Measurements from ENCODE around the gene DDX10. TPM values are rescaled to one million over a fixed set of nuclear protein-coding genes. Genes with fewer than 3 reads are reported as not detected.

The DDX10 gene
- polyA plus RNA-seq, 1 donor from 2014 or later: 15.9 TPM

GRCh38 chr11:108766596-108767173, 101.8 kb downstream of the DDX10 start:
- H3K9me2 ChIP-seq (ENCODE audit: insufficient read depth, low read length): no peaks in the 10 kb centered on the region
- H3K27ac ChIP-seq (ENCODE audit: low read length): no peak overlapping the region
- H3K9me3 ChIP-seq (ENCODE audit: low read length): no peaks in the 10 kb centered on the region
- no peak overlapping the region for H3K4me3 ChIP-seq (ENCODE audit: low read length)
- H4K20me1 ChIP-seq (ENCODE audit: insufficient read depth): no peaks in the 10 kb centered on the region
- no peaks in the 10 kb centered on the region for H3K36me3 ChIP-seq (ENCODE audit: insufficient read depth, low read length)
- H3K9ac ChIP-seq (ENCODE audit: low read length): no peak overlapping the region
- no peaks in the 10 kb centered on the region for H3F3A ChIP-seq (ENCODE audit: insufficient read depth, low read length, poor library complexity, severe bottlenecking)
- no peak overlapping the region for H3K4me2 ChIP-seq (ENCODE audit: low read length)
- no peak for TF ChIP-seq SMC3 (conservative IDR thresholded peaks at IDR 0.05; ENCODE audit: poor library complexity)
- no peak for TF ChIP-seq MXI1 (conservative IDR thresholded peaks at IDR 0.05; ENCODE audit: poor library complexity, severe bottlenecking)
- TF ChIP-seq TAF1 (IDR thresholded peaks at IDR 0.05; ENCODE audit: low read depth): no peak
- no peak for TF ChIP-seq POLR2AphosphoS5 (IDR thresholded peaks at IDR 0.05)
- TF ChIP-seq RAD21 (conservative IDR thresholded peaks at IDR 0.05): no peak
- TF ChIP-seq CTCF (IDR thresholded peaks at IDR 0.05; ENCODE audit: poor library complexity, severe bottlenecking): no peak
- TF ChIP-seq REST (IDR thresholded peaks at IDR 0.05; ENCODE audit: borderline replicate concordance): no peak
- TF ChIP-seq EZH2 (IDR thresholded peaks at IDR 0.05; ENCODE audit: borderline replicate concordance, insufficient read depth, low read length, poor library complexity, severe bottlenecking): no peak
- no peak for TF ChIP-seq EP300 (conservative IDR thresholded peaks at IDR 0.05; ENCODE audit: poor library complexity, severe bottlenecking)
- H2AFZ ChIP-seq (ENCODE audit: low read depth, low read length): no peak overlapping the region
- H3K27me3 ChIP-seq (ENCODE audit: insufficient read depth, low read depth, low read length): no peaks in the 10 kb centered on the region
- H3K79me2 ChIP-seq (replicated peaks; ENCODE audit: insufficient read depth, low read length): no peaks in the 10 kb centered on the region

- no peak overlapping the region for H3K9ac ChIP-seq (ENCODE audit: low read length)
- no peaks in the 10 kb centered on the region for H3K9me2 ChIP-seq (ENCODE audit: insufficient read depth, low read length)
- no peaks in the 10 kb centered on the region for H3K36me3 ChIP-seq (ENCODE audit: insufficient read depth, low read length)
- H3K27ac ChIP-seq (ENCODE audit: low read length): no peak overlapping the region
- H3K4me2 ChIP-seq (ENCODE audit: low read length): no peak overlapping the region
- no peak overlapping the region for H2AFZ ChIP-seq (ENCODE audit: low read depth, low read length)
- TF ChIP-seq RAD21 (conservative IDR thresholded peaks at IDR 0.05): no peak
- H4K20me1 ChIP-seq (ENCODE audit: insufficient read depth): no peaks in the 10 kb centered on the region
- no peak overlapping the region for H3K4me3 ChIP-seq (ENCODE audit: low read length)
- no peaks in the 10 kb centered on the region for H3F3A ChIP-seq (ENCODE audit: insufficient read depth, low read length, poor library complexity, severe bottlenecking)
- no peaks in the 10 kb centered on the region for H3K27me3 ChIP-seq (ENCODE audit: insufficient read depth, low read depth, low read length)
- no peaks in the 10 kb centered on the region for H3K79me2 ChIP-seq (replicated peaks; ENCODE audit: insufficient read depth, low read length)
- H3K9me3 ChIP-seq (ENCODE audit: low read length): no peaks in the 10 kb centered on the region
Measured at GRCh38 chr11:108768370-108768769, 103.5 kb downstream of the DDX10 start.

- Histone ChIP-seq H3K4me2 (ENCODE audit: low read length) (no peak overlapping the region), H3K27ac (ENCODE audit: low read length) (no peak overlapping the region), H3F3A (ENCODE audit: insufficient read depth, low read length, poor library complexity, severe bottlenecking) (no peaks in the 10 kb centered on the region), H3K36me3 (ENCODE audit: insufficient read depth, low read length) (no peaks in the 10 kb centered on the region), H3K9ac (ENCODE audit: low read length) (no peak overlapping the region), H3K27me3 (ENCODE audit: insufficient read depth, low read depth, low read length) (no peaks in the 10 kb centered on the region), H3K9me2 (ENCODE audit: insufficient read depth, low read length) (no peaks in the 10 kb centered on the region), H4K20me1 (ENCODE audit: insufficient read depth) (no peaks in the 10 kb centered on the region), H3K4me3 (ENCODE audit: low read length) (no peak overlapping the region), H3K9me3 (ENCODE audit: low read length) (no peaks in the 10 kb centered on the region), H2AFZ (ENCODE audit: low read depth, low read length) (no peak overlapping the region), H3K79me2 (replicated peaks; ENCODE audit: insufficient read depth, low read length) (no peaks in the 10 kb centered on the region)
- no peak for TF ChIP-seq SMC3 (conservative IDR thresholded peaks at IDR 0.05; ENCODE audit: poor library complexity)
- TF ChIP-seq RAD21 (conservative IDR thresholded peaks at IDR 0.05): no peak
- TF ChIP-seq EP300 (conservative IDR thresholded peaks at IDR 0.05; ENCODE audit: poor library complexity, severe bottlenecking): no peak
- TF ChIP-seq POLR2AphosphoS5 (IDR thresholded peaks at IDR 0.05): no peak
- TF ChIP-seq TAF1 (IDR thresholded peaks at IDR 0.05; ENCODE audit: low read depth): no peak
- no peak for TF ChIP-seq REST (IDR thresholded peaks at IDR 0.05; ENCODE audit: borderline replicate concordance)
- TF ChIP-seq EZH2 (IDR thresholded peaks at IDR 0.05; ENCODE audit: borderline replicate concordance, insufficient read depth, low read length, poor library complexity, severe bottlenecking): no peak
Measured at GRCh38 chr11:108768964-108769363, 104.1 kb downstream of the DDX10 start.
